ENCODE measurements around the gene PCDHB13.
"Not testable (repeated sequence)": the region's sequence is repeated elsewhere in the genome, so short reads cannot be mapped to it uniquely, and the experiment has no call there.

PCDHB13 gene

DNA sequence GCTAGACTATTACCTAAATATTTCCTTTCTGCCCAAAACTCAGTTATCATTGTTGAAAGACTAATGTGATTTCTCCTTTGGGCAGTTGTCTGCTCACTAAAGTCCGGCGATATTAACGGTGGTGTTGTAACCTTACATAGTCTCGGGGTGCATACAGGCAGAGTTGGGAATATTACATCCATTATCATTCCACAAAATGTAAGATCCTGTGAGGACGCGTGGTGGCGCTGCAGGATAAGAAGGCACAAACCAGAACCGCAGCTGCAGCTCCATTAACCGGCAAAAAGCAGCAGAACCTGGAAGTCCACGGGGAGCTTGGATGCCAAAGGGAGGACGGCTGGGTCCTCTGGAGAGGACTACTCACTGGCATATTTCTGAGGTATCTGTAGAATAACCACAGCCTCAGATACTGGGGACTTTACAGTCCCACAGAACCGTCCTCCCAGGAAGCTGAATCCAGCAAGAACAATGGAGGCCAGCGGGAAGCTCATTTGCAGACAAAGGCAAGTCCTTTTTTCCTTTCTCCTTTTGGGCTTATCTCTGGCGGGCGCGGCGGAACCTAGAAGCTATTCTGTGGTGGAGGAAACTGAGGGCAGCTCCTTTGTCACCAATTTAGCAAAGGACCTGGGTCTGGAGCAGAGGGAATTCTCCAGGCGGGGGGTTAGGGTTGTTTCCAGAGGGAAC, at the start of gene PCDHB13:
Gene PCDHB13, plus strand, starts transcription at position 264 of the 684 bp plus-strand sequence. Its CDS starts 205 bp downstream, at position 469.
- DNase-seq (ENCODE audit: low spot score); H3K27ac ChIP-seq; POLR2A ChIA-PET (ENCODE audit: low non-redundant PET): not testable (repeated sequence)
- TF ChIP-seq, protein P1, sequence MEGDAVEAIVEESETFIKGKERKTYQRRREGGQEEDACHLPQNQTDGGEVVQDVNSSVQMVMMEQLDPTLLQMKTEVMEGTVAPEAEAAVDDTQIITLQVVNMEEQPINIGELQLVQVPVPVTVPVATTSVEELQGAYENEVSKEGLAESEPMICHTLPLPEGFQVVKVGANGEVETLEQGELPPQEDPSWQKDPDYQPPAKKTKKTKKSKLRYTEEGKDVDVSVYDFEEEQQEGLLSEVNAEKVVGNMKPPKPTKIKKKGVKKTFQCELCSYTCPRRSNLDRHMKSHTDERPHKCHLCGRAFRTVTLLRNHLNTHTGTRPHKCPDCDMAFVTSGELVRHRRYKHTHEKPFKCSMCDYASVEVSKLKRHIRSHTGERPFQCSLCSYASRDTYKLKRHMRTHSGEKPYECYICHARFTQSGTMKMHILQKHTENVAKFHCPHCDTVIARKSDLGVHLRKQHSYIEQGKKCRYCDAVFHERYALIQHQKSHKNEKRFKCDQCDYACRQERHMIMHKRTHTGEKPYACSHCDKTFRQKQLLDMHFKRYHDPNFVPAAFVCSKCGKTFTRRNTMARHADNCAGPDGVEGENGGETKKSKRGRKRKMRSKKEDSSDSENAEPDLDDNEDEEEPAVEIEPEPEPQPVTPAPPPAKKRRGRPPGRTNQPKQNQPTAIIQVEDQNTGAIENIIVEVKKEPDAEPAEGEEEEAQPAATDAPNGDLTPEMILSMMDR (conservative IDR thresholded peaks at IDR 0.05; ENCODE audit: low read depth), result peak; percentile 66
- CTCF ChIA-PET, result interaction anchor here (0.7 to 1.2 kb wide), 6 partner anchors 17 to 1986 kb away, joined by 3 read pairs; no protein-coding TSS in a partner anchor

DNA sequence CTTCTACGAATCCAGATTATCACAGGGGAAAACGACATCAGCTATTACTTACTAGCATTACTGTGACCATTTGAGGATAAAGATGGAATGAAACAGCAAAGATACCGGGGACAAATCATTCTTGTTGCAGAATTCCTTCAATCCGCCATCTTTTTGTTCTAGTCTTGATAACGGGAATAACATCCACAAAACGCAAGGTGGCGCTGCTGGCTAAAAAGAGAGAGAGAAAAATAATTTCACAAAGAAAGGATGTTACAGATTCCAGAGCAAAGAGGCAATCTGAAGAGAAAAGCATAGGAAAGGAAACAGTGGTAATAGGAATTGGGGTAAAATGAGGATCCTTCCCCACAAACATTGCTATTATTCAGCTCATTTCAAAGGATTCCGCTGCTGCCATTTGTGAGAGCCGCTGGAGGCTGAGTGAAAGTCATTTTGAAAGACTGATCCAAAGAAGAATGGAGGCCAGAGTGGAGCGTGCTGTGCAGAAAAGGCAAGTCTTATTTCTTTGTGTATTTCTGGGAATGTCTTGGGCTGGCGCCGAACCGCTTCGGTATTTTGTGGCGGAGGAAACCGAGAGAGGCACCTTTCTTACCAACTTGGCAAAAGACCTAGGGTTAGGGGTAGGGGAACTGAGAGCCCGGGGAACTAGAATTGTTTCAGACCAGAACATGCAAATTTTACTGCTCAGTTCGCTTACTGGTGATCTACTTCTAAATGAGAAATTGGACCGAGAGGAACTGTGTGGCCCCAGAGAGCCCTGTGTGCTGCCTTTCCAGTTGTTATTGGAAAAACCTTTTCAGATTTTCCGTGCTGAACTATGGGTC, 41.1 kb upstream of the PCDHB13 start, which contains the start of gene PCDHB7:
Gene PCDHB7, plus strand, starts transcription at position 264 of the 824 bp plus-strand sequence. Its CDS starts 192 bp downstream, at position 456.
- ChIA-PET CTCF (interaction anchor here (0.7 to 0.8 kb wide), 2 partner anchors 41 to 218 kb away, joined by 3 to 4 read pairs; no protein-coding TSS in a partner anchor), POLR2A (ENCODE audit: low non-redundant PET) (no interaction called here)
- DNase-seq (ENCODE audit: low spot score), result no peak
- H3K27ac ChIP-seq, result no peak within 1 kb of the TSS
- TF ChIP-seq, protein P1 (conservative IDR thresholded peaks at IDR 0.05; ENCODE audit: low read depth), result peak; percentile 78

DNA sequence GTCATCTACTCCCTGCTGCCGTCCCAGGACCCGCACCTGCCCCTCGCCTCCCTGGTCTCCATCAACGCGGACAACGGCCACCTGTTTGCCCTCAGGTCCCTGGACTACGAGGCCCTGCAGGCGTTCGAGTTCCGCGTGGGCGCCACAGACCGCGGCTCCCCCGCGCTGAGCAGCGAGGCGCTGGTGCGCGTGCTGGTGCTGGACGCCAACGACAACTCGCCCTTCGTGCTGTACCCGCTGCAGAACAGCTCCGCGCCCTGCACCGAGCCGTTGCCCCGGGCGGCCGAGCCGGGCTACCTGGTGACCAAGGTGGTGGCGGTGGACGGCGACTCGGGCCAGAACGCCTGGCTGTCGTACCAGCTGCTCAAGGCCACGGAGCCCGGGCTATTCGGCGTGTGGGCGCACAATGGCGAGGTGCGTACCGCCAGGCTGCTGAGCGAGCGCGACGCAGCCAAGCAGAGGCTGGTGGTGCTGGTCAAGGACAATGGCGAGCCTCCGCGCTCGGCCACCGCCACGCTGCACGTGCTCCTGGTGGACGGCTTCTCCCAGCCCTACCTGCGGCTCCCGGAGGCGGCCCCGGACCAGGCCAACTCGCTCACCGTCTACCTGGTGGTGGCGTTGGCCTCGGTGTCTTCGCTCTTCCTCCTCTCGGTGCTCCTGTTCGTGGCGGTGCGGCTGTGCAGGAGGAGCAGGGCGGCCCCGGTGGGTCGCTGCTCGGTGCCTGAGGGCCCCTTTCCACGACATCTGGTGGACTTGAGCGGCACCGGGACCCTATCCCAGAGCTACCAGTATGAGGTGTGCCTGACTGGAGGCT, 39.2 kb upstream of the PCDHB13 start:
- CTCF ChIA-PET, result not testable (repeated sequence)

DNA sequence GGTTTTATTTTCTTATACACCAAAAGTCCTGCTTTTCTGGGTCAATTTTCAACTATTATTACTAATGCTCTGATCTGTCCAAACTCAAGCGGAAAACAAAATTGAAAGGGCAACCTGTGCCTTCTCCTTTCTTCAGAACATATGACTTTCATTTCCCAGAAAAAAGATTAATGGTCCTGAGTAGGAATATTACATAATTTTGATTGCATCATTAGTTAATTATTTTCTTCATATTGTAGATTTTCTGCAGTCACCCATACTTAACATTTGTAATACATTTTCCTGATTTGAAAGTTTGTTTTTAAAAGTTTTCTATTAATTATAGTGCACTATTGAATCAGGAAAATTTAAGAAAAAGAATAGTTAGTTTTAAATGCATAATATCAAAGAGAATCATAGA, 37.8 kb upstream of the PCDHB13 start:
- no peak for DNase-seq (ENCODE audit: low spot score)
- CTCF ChIA-PET, result no interaction called here

More for the DNA sequence above, 39.2 kb upstream of the PCDHB13 start:
- POLR2A ChIA-PET (ENCODE audit: low non-redundant PET); H3K27ac ChIP-seq; DNase-seq (ENCODE audit: low spot score): not testable (repeated sequence)

DNA sequence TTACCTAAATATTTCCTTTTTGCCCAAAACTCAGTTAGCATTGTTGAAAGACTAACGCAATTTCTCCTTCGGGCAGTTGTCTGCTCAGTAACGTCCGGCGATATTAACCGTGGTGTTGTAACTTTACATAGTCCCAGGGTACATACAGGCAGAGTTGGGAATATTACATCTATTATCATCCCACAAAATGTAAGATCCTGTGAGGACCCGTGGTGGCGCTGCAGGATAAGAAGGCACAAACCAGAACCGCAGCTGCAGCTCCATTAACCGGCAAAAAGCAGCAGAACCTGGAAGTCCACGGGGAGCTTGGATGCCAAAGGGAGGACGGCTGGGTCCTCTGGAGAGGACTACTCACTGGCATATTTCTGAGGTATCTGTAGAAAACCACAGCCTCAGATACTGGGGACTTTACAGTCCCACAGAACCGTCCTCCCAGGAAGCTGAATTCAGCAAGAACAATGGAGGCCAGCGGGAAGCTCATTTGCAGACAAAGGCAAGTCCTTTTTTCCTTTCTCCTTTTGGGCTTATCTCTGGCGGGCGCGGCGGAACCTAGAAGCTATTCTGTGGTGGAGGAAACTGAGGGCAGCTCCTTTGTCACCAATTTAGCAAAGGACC, 36.0 kb upstream of the PCDHB13 start, which contains the start of gene PCDHB8:
Gene PCDHB8, plus strand, starts transcription at position 214 of the 615 bp plus-strand sequence. Its CDS starts 245 bp downstream, at position 459.
- POLR2A ChIA-PET (ENCODE audit: low non-redundant PET); H3K27ac ChIP-seq; CTCF ChIA-PET; DNase-seq (ENCODE audit: low spot score): not testable (repeated sequence)

More for the DNA sequence above, 37.8 kb upstream of the PCDHB13 start:
- TF ChIP-seq, protein P1 (conservative IDR thresholded peaks at IDR 0.05; ENCODE audit: low read depth), result no peak
- POLR2A ChIA-PET (ENCODE audit: low non-redundant PET), result no interaction called here
- no peak overlapping the region for H3K27ac ChIP-seq

DNA sequence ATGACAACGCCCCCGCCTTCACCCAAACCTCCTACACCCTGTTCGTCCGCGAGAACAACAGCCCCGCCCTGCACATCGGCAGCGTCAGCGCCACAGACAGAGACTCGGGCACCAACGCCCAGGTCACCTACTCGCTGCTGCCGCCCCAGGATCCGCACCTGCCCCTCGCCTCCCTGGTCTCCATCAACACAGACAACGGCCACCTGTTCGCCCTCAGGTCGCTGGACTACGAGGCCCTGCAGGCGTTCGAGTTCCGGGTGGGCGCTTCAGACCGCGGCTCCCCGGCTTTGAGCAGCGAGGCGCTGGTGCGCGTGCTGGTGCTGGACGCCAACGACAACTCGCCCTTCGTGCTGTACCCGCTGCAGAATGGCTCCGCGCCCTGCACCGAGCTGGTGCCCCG, 34.3 kb upstream of the PCDHB13 start:
- POLR2A ChIA-PET (ENCODE audit: low non-redundant PET); CTCF ChIA-PET; H3K27ac ChIP-seq; DNase-seq (ENCODE audit: low spot score): not testable (repeated sequence)

DNA sequence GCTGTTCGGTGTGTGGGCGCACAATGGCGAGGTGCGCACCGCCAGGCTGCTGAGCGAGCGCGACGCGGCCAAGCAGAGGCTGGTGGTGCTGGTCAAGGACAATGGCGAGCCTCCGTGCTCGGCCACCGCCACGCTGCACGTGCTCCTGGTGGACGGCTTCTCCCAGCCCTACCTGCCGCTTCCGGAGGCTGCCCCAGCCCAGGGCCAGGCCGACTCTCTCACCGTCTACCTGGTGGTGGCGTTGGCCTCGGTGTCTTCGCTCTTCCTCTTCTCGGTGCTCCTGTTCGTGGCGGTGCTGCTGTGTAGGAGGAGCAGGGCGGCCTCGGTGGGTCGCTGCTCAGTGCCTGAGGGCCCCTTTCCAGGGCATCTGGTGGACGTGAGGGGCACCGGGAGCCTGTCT, 33.8 kb upstream of the PCDHB13 start:
- CTCF ChIA-PET; DNase-seq (ENCODE audit: low spot score); POLR2A ChIA-PET (ENCODE audit: low non-redundant PET); H3K27ac ChIP-seq: not testable (repeated sequence)

DNA sequence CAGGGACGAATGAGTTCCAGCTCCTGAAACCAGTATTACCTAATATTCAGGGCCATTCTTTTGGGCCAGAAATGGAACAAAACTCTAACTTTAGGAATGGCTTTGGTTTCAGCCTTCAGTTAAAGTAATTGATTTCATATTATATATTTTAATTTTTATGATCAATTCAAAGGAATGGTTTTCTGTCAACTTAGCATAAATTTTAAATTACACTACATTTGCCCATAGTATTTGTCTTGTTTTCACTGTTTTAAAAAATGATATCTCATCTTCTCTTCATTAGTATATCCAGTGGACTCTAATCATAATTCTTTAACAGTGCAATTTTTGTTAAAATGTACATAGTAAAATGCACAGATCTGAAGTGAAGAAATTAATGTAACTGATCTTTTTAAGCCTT, 33.4 kb upstream of the PCDHB13 start:
- CTCF ChIA-PET, result interaction anchor here (0.5 kb wide), 1 partner anchor 65 kb away, joined by 3 read pairs; no protein-coding TSS in a partner anchor

More for the DNA sequence above, 33.4 kb upstream of the PCDHB13 start:
- no peak for DNase-seq (ENCODE audit: low spot score)
- POLR2A ChIA-PET (ENCODE audit: low non-redundant PET), result no interaction called here
- H3K27ac ChIP-seq, result no peak overlapping the region
- TF ChIP-seq, protein P1 (conservative IDR thresholded peaks at IDR 0.05; ENCODE audit: low read depth), result no peak

All from RWPE1 (cell line).